Bronchial smooth muscle cell (primary cell): ENCODE measurements around the gene CLDN14. TPM values are rescaled to one million over a fixed set of nuclear protein-coding genes. Genes with fewer than 3 reads are reported as not detected.

Experiments
- total RNA-seq: library from RNA; depleted of rRNA; stranded (reverse); fragments of >200 nt; gene quantifications from 2 replicates; pipeline ENCODE4 v1.2.1, GENCODE V29; 2014

The CLDN14 gene
- total RNA-seq = not detected in 2 replicates

GRCh38 chr21:36479415-36480402 lies at the start of gene CLDN14:
Gene CLDN14, minus strand, starts transcription at chr21:36480122. Its CDS starts 18,427 bp downstream, at chr21:36461695.

Other genes starting within 250 kb of the CLDN14 start
- gene MORC3, start 159.9 kb downstream of the CLDN14 start, total RNA-seq = 29.8 and 34.8 TPM in 2 replicates
- gene CHAF1B, start 94.7 kb downstream of the CLDN14 start, total RNA-seq = 0.60 and 0.95 TPM in 2 replicates
- gene SIM2, start 219.0 kb upstream of the CLDN14 start, total RNA-seq = not detected in 2 replicates